Keratinocyte (primary cell): Measurements from ENCODE around the gene RNASE7. TPM values are rescaled to one million over a fixed set of nuclear protein-coding genes. Genes with fewer than 3 reads are reported as not detected.

ENCODE experiments used
- DNase-seq: peaks from one replicate; pipeline ENCODE4 v3.0.0-alpha.2; 2011; ENCODE audit warnings: low read depth, missing footprints, low spot score
- FAIRE-seq: peaks from 2 replicates; lab custom pipeline; 2011; peaks lifted over from hg19 to GRCh38; lab: Jason Lieb, UNC
- H2AFZ ChIP-seq: 2 replicates; pipeline ENCODE4 v1.6.0; 2012; ENCODE audit warnings: low read length, control low read depth, inconsistent platforms; ENCODE audit not compliant: control insufficient read depth
- H3K27ac ChIP-seq: 2 replicates; pipeline ENCODE4 v1.5.1; 2011; ENCODE audit warnings: low read length; ENCODE audit not compliant: control insufficient read depth, insufficient read depth
- H3K27me3 ChIP-seq: 3 replicates; pipeline ENCODE4 v1.6.0; 2011; ENCODE audit warnings: low read length; ENCODE audit not compliant: control insufficient read depth, insufficient read depth; ENCODE audit errors: extremely low read depth
- H3K36me3 ChIP-seq, 2 experiments: 2 replicates in 1 of 2; 3 replicates in 1 of 2; pipeline ENCODE4 v1.5.1; 2011; ENCODE audit warnings: low read length in 2 of 2, mild to moderate bottlenecking in 1 of 2; ENCODE audit not compliant: control insufficient read depth in 2 of 2, insufficient read depth in 2 of 2; ENCODE audit errors: extremely low read depth in 1 of 2
- H3K4me1 ChIP-seq: 3 replicates; pipeline ENCODE4 v1.5.1; 2011; ENCODE audit warnings: low read length; ENCODE audit not compliant: control insufficient read depth, insufficient read depth; ENCODE audit errors: extremely low read depth
- H3K4me2 ChIP-seq: 3 replicates; pipeline ENCODE4 v1.6.0; 2011; ENCODE audit warnings: low read depth, low read length; ENCODE audit not compliant: control insufficient read depth, insufficient read depth; ENCODE audit errors: extremely low read depth
- H3K4me3 ChIP-seq, 3 experiments: fragments of 200-600 bp in 1 of 3; sonication (generic) in 1 of 3; 2 replicates in 2 of 3; 3 replicates in 1 of 3; pipeline ENCODE4 v1.5.1; 2011 to 2016; ENCODE audit warnings: low read length in 3 of 3, mild to moderate bottlenecking in 3 of 3, control low read depth in 2 of 3, inconsistent platforms in 1 of 3, low read depth in 1 of 3, mixed read lengths in 1 of 3, mixed run types in 1 of 3, moderate library complexity in 1 of 3; ENCODE audit not compliant: control insufficient read depth in 2 of 3, insufficient read depth in 2 of 3; ENCODE audit errors: extremely low read depth in 1 of 3
- H3K79me2 ChIP-seq: 2 replicates; pipeline ENCODE4 v1.6.0; 2012; ENCODE audit warnings: low read length; ENCODE audit not compliant: control insufficient read depth, insufficient read depth
- H3K9ac ChIP-seq: 3 replicates; pipeline ENCODE4 v1.6.0; 2011; ENCODE audit warnings: low read length; ENCODE audit not compliant: control insufficient read depth, insufficient read depth; ENCODE audit errors: extremely low read depth
- H3K9me1 ChIP-seq: 3 replicates; pipeline ENCODE4 v1.6.0; 2011; ENCODE audit warnings: low read length; ENCODE audit not compliant: control insufficient read depth, insufficient read depth; ENCODE audit errors: extremely low read depth
- H3K9me3 ChIP-seq: 2 replicates; pipeline ENCODE4 v1.5.1; 2012; ENCODE audit warnings: low read depth, low read length; ENCODE audit not compliant: control insufficient read depth
- H4K20me1 ChIP-seq: 3 replicates; pipeline ENCODE4 v1.6.0; 2011; ENCODE audit warnings: low read length; ENCODE audit not compliant: control insufficient read depth, insufficient read depth; ENCODE audit errors: extremely low read depth
- EZH2 ChIP-seq: IDR thresholded peaks from one replicate; pipeline ENCODE4 v1.6.1; 2012; ENCODE audit warnings: inconsistent platforms, mild to moderate bottlenecking, low read length, moderate library complexity
- dilution Hi-C: fragments of 300-500 bp; cut with MboI; formaldehyde crosslinking; loops from one replicate; pipeline ENCODE4 v1.7.0; 2020; ENCODE audit warnings: low sequenced_read_pairs; ENCODE audit not compliant: extremely low pct_ligation_motif_present
- polyA plus RNA-seq, 5 experiments: library from polyadenylated mRNA; depleted of rRNA in 3 of 5; stranded (reverse) in 3 of 5; stranded (forward) in 1 of 5; unstranded in 1 of 5; fragments of >200 nt; gene quantifications; 1 replicate in 1 of 5; 2 replicates in 3 of 5; 3 replicates in 1 of 5; pipeline versions ENCODE4 v1.2.1 to v1.2.3, GENCODE V29; 2011 to 2012; ENCODE audit warnings: missing spikeins in 2 of 5, low read depth in 1 of 5, low replicate concordance in 1 of 5
- TF ChIP-seq, protein P1 (sequence below), 3 experiments: IDR thresholded peaks in 1 of 3; conservative IDR thresholded peaks in 1 of 3; optimal IDR thresholded peaks in 1 of 3; 2 replicates in 2 of 3; 3 replicates in 1 of 3; pipeline versions ENCODE3 to v1.5.1; 2011; ENCODE audit warnings: low read length in 3 of 3, mild to moderate bottlenecking in 3 of 3, moderate library complexity in 2 of 3, control low read depth in 1 of 3, inconsistent platforms in 1 of 3; ENCODE audit not compliant: insufficient read depth in 2 of 3; ENCODE audit errors: extremely low read depth in 1 of 3

Gene RNASE7
- polyA plus RNA-seq, 1 donor (not counting 4 experiments of a cell fraction or from before 2014, with no cell fraction given) = 17.4 TPM

DNA sequence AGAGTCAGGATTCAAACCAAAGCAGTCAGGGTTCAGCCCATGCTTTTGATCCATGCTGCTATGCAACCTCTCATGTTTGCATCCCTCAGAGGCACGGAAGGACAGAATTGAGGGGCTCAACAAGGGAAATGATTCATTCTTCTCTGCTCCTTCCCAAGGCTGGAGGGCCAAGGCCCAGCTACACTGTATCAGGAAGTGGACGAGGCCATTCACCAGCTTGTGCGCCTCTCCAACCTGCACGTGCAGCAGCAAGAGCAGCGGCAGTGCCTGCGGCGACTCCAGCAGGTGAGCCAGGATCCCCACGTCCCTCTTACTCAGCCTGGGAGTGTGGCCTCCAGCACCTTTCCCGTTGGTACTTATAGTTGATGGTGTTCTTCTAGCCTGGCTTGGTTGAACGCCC, 36.6 kb downstream of the RNASE7 start:
- no peak overlapping the region for H3K9ac ChIP-seq
- no peak overlapping the region for H3K4me2 ChIP-seq
- H4K20me1 ChIP-seq = no peaks in the 10 kb centered on the region
- H3K4me3 ChIP-seq = no peak overlapping the region
- H3K9me1 ChIP-seq = no peaks in the 10 kb centered on the region
- H3K4me1 ChIP-seq = no peaks in the 10 kb centered on the region
- H3K79me2 ChIP-seq = no peaks in the 10 kb centered on the region
- H3K9me3 ChIP-seq = no peaks in the 10 kb centered on the region
- dilution Hi-C loops = no loop called here
- H2AFZ ChIP-seq = no peak overlapping the region
- FAIRE-seq (no peak), DNase-seq (no peak)
- H3K27me3 ChIP-seq = no peaks in the 10 kb centered on the region
- H3K27ac ChIP-seq = no peak overlapping the region
- TF ChIP-seq EZH2 = no peak
- TF ChIP-seq, protein P1, sequence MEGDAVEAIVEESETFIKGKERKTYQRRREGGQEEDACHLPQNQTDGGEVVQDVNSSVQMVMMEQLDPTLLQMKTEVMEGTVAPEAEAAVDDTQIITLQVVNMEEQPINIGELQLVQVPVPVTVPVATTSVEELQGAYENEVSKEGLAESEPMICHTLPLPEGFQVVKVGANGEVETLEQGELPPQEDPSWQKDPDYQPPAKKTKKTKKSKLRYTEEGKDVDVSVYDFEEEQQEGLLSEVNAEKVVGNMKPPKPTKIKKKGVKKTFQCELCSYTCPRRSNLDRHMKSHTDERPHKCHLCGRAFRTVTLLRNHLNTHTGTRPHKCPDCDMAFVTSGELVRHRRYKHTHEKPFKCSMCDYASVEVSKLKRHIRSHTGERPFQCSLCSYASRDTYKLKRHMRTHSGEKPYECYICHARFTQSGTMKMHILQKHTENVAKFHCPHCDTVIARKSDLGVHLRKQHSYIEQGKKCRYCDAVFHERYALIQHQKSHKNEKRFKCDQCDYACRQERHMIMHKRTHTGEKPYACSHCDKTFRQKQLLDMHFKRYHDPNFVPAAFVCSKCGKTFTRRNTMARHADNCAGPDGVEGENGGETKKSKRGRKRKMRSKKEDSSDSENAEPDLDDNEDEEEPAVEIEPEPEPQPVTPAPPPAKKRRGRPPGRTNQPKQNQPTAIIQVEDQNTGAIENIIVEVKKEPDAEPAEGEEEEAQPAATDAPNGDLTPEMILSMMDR (optimal IDR thresholded peaks at IDR 0.05 in 1 of 3, IDR thresholded peaks at IDR 0.05 in 1 of 3, conservative IDR thresholded peaks at IDR 0.05 in 1 of 3; ENCODE audit: extremely low read depth in 1 of 3, insufficient read depth in 2 of 3, low read length in 3 of 3) = no peak
- H3K36me3 ChIP-seq = peaks cover 8 to 14% of the 10 kb centered on the region in 2 experiments

DNA sequence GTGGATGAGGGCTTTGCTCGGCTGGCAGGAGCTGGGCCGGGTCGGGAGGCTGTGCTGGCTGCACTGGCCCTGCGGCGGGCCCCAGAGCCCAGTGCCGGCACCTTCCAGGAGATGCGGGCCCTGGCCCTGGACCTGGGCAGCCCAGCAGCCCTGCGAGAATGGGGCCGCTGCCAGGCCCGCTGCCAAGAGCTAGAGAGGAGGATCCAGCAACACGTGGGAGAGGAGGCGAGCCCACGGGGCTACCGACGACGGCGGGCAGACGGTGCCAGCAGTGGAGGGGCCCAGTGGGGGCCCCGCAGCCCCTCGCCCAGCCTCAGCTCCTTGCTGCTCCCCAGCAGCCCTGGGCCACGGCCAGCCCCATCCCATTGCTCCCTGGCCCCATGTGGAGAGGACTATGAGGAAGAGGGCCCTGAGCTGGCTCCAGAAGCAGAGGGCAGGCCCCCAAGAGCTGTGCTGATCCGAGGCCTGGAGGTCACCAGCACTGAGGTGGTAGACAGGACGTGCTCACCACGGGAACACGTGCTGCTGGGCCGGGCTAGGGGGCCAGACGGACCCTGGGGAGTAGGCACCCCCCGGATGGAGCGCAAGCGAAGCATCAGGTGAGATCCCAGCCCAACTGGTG, 39.5 kb downstream of the RNASE7 start:
- peaks cover 0 to 13% of the 10 kb centered on the region in 2 experiments for H3K36me3 ChIP-seq
- H3K9me1 ChIP-seq = peaks cover 3% of the 10 kb centered on the region
- H3K4me2 ChIP-seq = no peak overlapping the region
- no peak overlapping the region for H3K27ac ChIP-seq
- no peaks in the 10 kb centered on the region for H3K79me2 ChIP-seq
- no peak overlapping the region for H3K9ac ChIP-seq
- dilution Hi-C loops = no loop called here
- DNase-seq = no peak
- TF ChIP-seq EZH2 = no peak
- TF ChIP-seq, protein P1 (optimal IDR thresholded peaks at IDR 0.05 in 1 of 3, IDR thresholded peaks at IDR 0.05 in 1 of 3, conservative IDR thresholded peaks at IDR 0.05 in 1 of 3; ENCODE audit: extremely low read depth in 1 of 3, insufficient read depth in 2 of 3, low read length in 3 of 3) = no peak
- H3K9me3 ChIP-seq = no peaks in the 10 kb centered on the region
- H2AFZ ChIP-seq = no peak overlapping the region
- no peaks in the 10 kb centered on the region for H3K27me3 ChIP-seq
- FAIRE-seq = no peak
- peaks cover 17% of the 10 kb centered on the region for H3K4me1 ChIP-seq
- no peak overlapping the region for H3K4me3 ChIP-seq
- no peaks in the 10 kb centered on the region for H4K20me1 ChIP-seq
